HG02798 (cell line): Measurements from ENCODE around the gene NTF4.
"Not testable (repeated sequence)": the region's sequence is repeated elsewhere in the genome, so short reads cannot be mapped to it uniquely, and the experiment has no call there.

Experiments used
- ATAC-seq: cut with Tn5 transposase; IDR thresholded peaks from one replicate; pipeline ENCODE4 v1.9.1; 2021; ENCODE audit warnings: mild to moderate bottlenecking; ENCODE audit not compliant: unreplicated experiment, poor library complexity

The NTF4 gene

GRCh38 chr19:49092686-49093085 is 28.1 kb upstream of the NTF4 start:
- no peak for ATAC-seq

DNA sequence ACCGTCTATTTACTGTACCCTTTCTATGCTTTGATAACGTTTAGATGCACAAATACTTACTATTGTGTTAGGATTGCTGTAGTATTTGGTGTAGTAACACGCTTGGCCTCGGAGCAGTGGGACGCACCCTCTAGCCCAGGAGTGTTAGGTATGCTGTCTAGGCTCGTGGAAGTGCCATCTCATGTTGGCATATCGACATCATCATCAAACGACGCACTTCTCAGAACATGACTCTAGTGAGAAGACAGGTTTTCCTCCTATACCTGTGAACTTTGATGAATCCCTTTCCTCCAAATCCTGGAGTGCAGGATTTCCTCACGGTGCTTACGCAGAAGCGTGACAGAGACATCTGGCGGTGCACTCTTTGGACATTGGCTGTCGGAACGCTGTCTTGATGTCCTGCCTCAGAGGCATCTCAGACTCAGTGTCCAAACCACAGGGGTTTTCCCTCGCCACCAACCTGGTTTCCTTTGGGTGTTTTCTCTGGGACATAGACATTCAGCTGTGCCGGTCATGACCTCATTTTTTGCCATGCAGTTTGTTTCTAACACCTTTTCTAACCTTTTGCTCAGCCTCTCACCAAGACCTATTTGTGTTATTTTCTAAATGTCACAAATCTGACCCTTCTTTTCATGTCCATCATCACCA is 26.9 kb upstream of the NTF4 start:
- no peak for ATAC-seq

GRCh38 chr19:49086296-49086695 is 21.7 kb upstream of the NTF4 start:
- ATAC-seq, result no peak

GRCh38 chr19:49085868-49086232 is 21.2 kb upstream of the NTF4 start:
- no peak for ATAC-seq

DNA sequence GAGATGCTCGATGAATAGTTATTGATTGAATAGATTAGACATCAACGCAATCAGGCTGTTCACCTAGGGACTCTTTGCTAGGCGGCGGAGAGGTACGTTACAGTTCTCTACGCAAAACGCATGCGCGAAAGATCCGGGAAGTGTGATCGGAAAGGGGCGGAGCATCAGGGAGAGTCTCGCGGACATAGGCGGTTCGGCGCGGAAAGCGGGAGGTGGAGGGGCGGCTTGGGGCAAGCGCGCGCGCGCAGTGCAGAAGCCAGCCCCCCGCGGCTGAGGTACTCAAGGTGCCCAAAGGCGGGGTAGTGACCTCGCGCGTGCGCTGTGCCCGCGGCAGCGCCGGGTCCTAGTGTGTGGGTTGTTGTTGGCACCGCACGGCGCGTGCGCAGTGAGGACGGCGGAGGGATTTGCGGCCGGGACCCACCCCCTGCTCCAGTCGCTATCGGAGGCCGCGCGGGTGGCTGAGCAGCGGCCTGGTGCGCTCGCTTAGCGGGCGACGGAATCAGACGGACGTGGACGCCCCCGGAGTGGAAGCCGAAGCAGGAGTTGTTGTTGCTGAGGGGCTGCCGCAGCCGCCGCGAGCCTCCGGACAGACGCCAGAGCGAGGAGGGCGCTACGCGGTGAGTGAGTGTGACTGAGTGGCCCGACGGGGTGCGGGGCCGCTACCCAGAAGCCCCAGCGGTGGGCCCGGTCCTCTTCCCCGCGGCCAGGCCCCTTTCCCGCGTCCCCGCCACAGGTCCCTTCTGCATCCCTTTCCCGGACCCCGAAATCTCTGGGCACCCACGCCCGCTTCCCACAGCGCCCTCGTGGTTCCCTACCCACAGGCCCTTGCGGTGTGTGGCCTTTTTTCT is 20.6 kb upstream of the NTF4 start, which contains the start of gene SNRNP70:
Gene SNRNP70 (plus strand): TSS at position 432 of the 848 bp plus-strand sequence. CDS start 964 bp downstream, outside the sequence.
- ATAC-seq, result peak; percentile 96

- ATAC-seq, result no peak
Observed at GRCh38 chr19:49084206-49085019, 19.8 kb upstream of the NTF4 start.

GRCh38 chr19:49081273-49081672 is 16.7 kb upstream of the NTF4 start:
- no peak for ATAC-seq

DNA sequence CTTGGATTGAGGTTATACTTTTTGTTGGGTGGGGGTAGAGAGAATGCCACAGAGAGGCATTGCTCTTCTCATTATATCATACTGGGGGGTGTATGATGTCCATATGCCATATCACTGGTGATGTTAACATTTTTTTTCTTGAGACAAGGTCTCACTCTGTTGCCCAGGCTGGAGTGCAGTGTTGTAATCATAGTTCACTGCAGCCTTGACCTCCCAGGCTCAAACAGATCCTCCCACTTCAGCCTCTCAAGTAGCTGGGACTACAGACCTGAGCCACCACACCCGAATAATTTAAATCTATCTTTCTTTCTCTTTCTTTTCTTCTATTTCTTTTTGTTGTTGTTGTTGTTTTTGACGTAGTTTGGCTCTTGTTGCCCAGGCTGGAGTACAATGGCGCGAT is 15.8 kb upstream of the NTF4 start:
- no peak for ATAC-seq

DNA sequence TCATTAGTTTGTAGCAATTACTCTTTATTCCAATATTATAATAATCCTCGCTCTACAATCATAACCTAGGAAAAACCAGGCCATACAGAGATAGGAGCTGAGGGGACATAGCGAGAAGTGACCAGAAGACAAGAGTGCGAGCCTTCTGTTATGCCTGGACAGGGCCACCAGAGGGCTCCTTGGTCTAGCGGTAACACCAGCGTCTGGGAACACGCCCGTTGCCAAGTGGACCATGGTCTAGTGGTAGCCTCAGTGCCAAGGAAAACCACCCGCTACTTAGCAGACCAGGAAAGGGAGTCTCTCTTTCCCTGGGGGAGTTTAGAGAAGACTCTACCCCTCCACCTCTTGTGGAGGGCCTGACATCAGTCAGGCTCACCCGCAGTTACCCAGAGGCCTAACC is 10.3 kb upstream of the NTF4 start:
- not testable (repeated sequence) for ATAC-seq

GRCh38 chr19:49073514-49074378 is 9.1 kb upstream of the NTF4 start:
- no peak for ATAC-seq

GRCh38 chr19:49071860-49072547 is 7.4 kb upstream of the NTF4 start:
- ATAC-seq, result no peak

- no peak for ATAC-seq
Observed at GRCh38 chr19:49070416-49070815, 5.8 kb upstream of the NTF4 start.

GRCh38 chr19:49069026-49069425 is 4.4 kb upstream of the NTF4 start:
- ATAC-seq, result no peak

GRCh38 chr19:49067554-49067953 is 2.9 kb upstream of the NTF4 start:
- ATAC-seq, result no peak

- ATAC-seq, result no peak
Observed at GRCh38 chr19:49065905-49066512, 1.4 kb upstream of the NTF4 start.

- ATAC-seq, result no peak
Observed at GRCh38 chr19:49064029-49064629, 489 bp downstream of the NTF4 start.

- no peak for ATAC-seq
Observed at GRCh38 chr19:49061445-49061844, 3.2 kb downstream of the NTF4 start.

GRCh38 chr19:49061000-49061399 is 3.6 kb downstream of the NTF4 start:
- no peak for ATAC-seq

GRCh38 chr19:49059053-49059452 is 5.6 kb downstream of the NTF4 start:
- no peak for ATAC-seq
